Measurements from ENCODE around the gene AGBL5. TPM values are rescaled to one million over a fixed set of nuclear protein-coding genes. Genes with fewer than 3 reads are reported as not detected.
A peak's percentile ranks its signal among the peaks of the same experiment; 100 is the strongest.

AGBL5 gene
- total and polyA plus RNA-seq, 2 of the 13 experiments (the other 11 are each of a cell fraction or from before 2014, with no cell fraction given): 55.9 to 73.3 TPM

GRCh38 chr2:27092696-27093429 lies 41.4 kb downstream of the AGBL5 start:
- peaks cover 52% of the 10 kb centered on the region for H3K79me2 ChIP-seq (ENCODE audit: insufficient read depth, low read length)
- DNase-seq (ENCODE audit: low spot score) (peak; percentile 81), FAIRE-seq (peak; percentile 86), ATAC-seq (peak; percentile 60)
- H3K27me3 ChIP-seq (ENCODE audit: control insufficient read depth in 1 of 2, insufficient read depth in 2 of 2, low read length in 2 of 2): no peaks in the 10 kb centered on the region
- H3K36me3 ChIP-seq (replicated peaks in 1 of 2; ENCODE audit: control insufficient read depth in 1 of 2, insufficient read depth in 2 of 2, low read length in 2 of 2): peaks cover 4 to 24% of the 10 kb centered on the region in 2 experiments
- peaks cover 92% of the 10 kb centered on the region for H3K4me1 ChIP-seq (ENCODE audit: insufficient read depth, low read length)
- in situ Hi-C loops (cut with HindIII; ENCODE audit: extremely low pct_ligation_motif_present, low pct_unique_long_range_greater_than_20kb) (no loop called here), intact Hi-C loops (cut with micrococcal nuclease; ENCODE audit: unreplicated experiment) (loop anchor here (5.0 kb wide), 1 partner anchor 306 kb away; the partner anchor contains the start of gene CENPA)
- peak overlapping the region; percentile 97 for H3K27ac ChIP-seq (ENCODE audit: extremely low read length, insufficient read depth, low read length)
- BruUV-seq (replicated peaks): no TSS peak
- no peak overlapping the region for H2AFZ ChIP-seq (ENCODE audit: low read length)
- peak overlapping the region; percentile 79 for H3K9ac ChIP-seq (ENCODE audit: insufficient read depth, low read depth, low read length)
- H3K4me2 ChIP-seq (ENCODE audit: low read depth, low read length): peak overlapping the region; percentile 96
- WGBS (ENCODE audit: low lambda C conversion rate): 9% methylated on average over 6 of the region's 10 CpGs
- H3K9me3 ChIP-seq (ENCODE audit: low read length): no peaks in the 10 kb centered on the region
- peak overlapping the region; percentile 23 to 59 (median 24) for H3K4me3 ChIP-seq (replicated peaks in 1 of 3; ENCODE audit: insufficient read depth in 1 of 3, low read depth in 2 of 3, low read length in 3 of 3)
- CTCF ChIA-PET (ENCODE audit: low intra/inter-chr PET ratio, low total read pairs): no interaction called here
- no peaks in the 10 kb centered on the region for H4K20me1 ChIP-seq (ENCODE audit: insufficient read depth, low read length)
- POLR2A ChIA-PET: interaction anchor here (1.1 to 4.8 kb wide), 23 partner anchors 9 to 261 kb away, joined by 3 to 61 read pairs (median 6); partner anchors contain the start of genes ABHD1, AGBL5, ATRAID and CGREF1
- TF ChIP-seq SKIL (CRISPR knock-in tag; IDR thresholded peaks at IDR 0.05; ENCODE audit: borderline replicate concordance) (peak; percentile 68; the same call in 1 of the 2 replicates), GZF1 (CRISPR knock-in tag; IDR thresholded peaks at IDR 0.05) (0 out of 2 replicates have a peak, but pooled peaks have one; percentile 42), ZNF639 (CRISPR knock-in tag; conservative IDR thresholded peaks at IDR 0.05) (peak; percentile 41; the same call in 1 of the 2 replicates), ZNF263 (CRISPR knock-in tag; IDR thresholded peaks at IDR 0.05) (peak; percentile 69), ZNF878 (CRISPR knock-in tag; IDR thresholded peaks at IDR 0.05) (peak; percentile 89; the same call in 1 of the 2 replicates), ZNF235 (CRISPR knock-in tag; IDR thresholded peaks at IDR 0.05; ENCODE audit: borderline replicate concordance) (0 out of 2 replicates have a peak, but pooled peaks have one; percentile 41), ZNF18 (CRISPR knock-in tag; IDR thresholded peaks at IDR 0.05; ENCODE audit: insufficient replicate concordance) (peak; percentile 100), THAP8 (CRISPR knock-in tag; IDR thresholded peaks at IDR 0.05; ENCODE audit: borderline replicate concordance) (peak; percentile 11; the same call in 1 of the 2 replicates), MZF1 (CRISPR knock-in tag; IDR thresholded peaks at IDR 0.05; ENCODE audit: borderline replicate concordance) (peak; percentile 71; the same call in 1 of the 2 replicates), SNAPC4 (CRISPR knock-in tag; IDR thresholded peaks at IDR 0.05) (no peak)

Measured in HepG2 (cell line).